Mucosa of gallbladder (tissue), 1 donor: ENCODE measurements around the gene IL31RA. TPM values are rescaled to one million over a fixed set of nuclear protein-coding genes. Genes with fewer than 3 reads are reported as not detected.

ENCODE experiments used
- DNase-seq: peaks from one replicate; pipeline ENCODE4 v3.0.0-alpha.2; 2020; ENCODE audit warnings: low spot score
- total RNA-seq: library from RNA; stranded (reverse); gene quantifications from one replicate; pipeline ENCODE4 v1.2.1, GENCODE V29; 2021
- donor health status: DM: no; HTN: no; CAD: no.

Gene IL31RA
- total RNA-seq, 1 donor from 2014 or later: 0.17 TPM

- DNase-seq: no peak
Observed at GRCh38 chr5:55902696-55903095, 51.5 kb downstream of the IL31RA start.

- DNase-seq: no peak
Observed at GRCh38 chr5:55903121-55903701, 52.1 kb downstream of the IL31RA start.

GRCh38 chr5:55904152-55904551 is 53.0 kb downstream of the IL31RA start:
- DNase-seq: no peak

DNA sequence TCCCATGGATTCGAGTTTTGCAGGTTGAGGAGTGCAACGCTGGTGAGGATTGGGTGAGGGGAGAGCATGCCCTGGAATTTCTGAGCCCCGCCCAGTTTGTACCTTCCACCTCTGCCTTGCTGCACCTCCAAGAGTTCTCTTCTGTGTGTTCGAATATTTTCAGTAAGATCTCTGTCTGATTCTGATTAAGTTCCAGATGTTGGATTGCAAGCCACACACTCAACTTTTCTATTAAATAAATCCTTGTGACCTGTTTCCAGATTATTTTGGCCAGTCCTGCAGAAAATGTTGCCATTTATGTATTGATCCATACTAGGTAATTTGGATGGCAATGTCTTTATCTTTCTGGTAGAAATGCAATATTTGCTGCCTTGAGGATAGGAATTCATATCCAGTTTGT is 54.1 kb downstream of the IL31RA start:
- no peak for DNase-seq

DNA sequence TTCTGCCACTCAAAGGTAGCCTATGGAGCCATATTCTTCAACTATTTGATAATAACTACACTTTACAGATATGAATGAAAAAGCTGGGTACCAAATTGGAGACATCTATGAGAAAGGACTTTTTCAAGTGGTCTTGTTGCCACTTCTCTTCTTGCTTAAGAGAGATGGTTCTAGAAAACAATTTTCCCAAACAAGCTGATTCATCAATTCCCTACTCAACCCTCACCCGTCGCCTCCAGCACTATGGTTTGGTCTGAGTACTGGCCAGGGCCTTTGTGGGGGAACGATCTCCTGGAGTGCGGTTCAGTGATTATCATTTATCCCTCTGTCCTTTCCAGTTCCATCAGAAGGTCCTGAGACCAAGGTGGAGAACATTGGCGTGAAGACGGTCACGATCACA is 56.8 kb downstream of the IL31RA start:
- DNase-seq: no peak

- DNase-seq: no peak
Observed at GRCh38 chr5:55908804-55909203, 57.6 kb downstream of the IL31RA start.

DNA sequence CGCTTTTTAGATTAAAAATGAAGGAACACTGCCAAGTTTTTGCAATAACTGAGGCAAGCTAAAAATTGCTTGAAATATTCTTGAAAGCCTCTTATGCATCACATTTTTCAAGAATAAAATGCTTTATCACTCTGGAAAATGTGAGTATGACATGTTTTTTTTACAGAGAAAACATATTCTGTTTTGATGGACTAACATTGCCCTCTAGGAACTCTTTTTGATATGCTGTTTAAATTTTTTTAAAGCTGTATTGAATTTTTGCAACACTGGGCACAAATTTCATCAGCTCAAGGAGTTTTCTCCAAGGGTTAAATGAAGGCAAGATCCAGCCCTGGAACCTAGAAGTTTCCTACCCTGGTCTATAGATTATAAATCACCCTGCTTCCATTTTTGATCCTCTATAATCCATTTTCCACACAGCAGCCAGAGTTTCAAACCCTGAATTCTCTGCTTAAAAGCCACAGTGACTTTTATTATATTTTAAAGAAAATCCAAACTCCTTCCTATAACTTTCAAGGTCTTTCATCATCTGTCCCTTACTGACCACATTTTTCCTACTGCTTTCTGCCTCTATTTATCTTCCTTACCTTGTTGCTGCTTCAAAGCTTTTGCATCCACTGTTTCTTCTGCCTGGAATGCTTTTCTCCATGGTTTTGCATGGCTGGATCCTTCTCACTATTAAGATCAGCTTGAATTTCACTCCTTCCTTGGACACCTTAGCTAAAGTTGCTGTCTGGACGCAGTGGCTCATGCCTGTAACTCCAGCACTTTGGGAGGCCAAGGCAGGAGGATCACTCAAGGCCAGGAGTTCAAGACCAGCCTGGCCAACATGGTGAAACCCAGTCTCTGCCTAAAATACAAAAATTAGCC is 60.9 kb downstream of the IL31RA start:
- DNase-seq: no peak

- no peak for DNase-seq
Observed at GRCh38 chr5:55913466-55914413, 62.6 kb downstream of the IL31RA start.

DNA sequence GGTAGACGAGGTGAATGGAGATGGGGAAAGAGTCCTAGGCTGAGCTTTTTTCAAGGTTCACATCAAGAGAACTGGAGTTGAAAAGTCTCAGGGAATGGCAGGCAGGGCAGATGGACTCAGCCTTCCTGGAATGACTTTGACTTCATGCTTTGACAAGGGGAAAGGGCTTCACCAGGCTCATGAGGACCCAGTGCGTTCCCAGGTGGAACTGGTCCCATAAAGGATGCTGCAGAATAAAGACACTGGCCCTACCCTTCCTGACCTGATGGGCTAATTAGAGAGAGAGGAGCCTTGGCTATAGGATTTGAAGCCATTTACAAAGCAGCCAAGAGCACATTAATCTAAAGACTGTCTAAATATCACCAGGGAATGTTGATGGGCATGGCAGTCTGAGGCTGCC is 63.8 kb downstream of the IL31RA start:
- DNase-seq: no peak

GRCh38 chr5:55915783-55916182 is 64.6 kb downstream of the IL31RA start:
- no peak for DNase-seq

DNA sequence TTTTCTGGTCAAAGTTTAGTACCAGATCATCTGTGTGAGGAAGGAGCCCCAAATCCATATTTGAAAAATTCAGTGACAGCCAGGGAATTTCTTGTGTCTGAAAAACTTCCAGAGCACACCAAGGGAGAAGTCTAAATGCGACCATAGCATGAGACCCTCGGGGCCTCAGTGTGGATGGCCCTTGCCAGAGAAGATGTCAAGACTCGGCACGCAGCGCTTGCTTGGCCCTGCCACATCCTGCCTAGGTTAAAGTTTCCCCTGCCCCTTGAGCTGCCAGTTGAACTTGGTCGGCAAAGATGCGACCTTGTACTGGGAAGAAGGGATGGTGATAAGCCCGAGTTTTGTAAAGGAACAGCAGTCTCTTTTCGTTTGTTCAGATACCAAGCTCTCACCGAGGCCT is 65.8 kb downstream of the IL31RA start:
- DNase-seq: no peak

GRCh38 chr5:55917402-55918086 is 66.4 kb downstream of the IL31RA start:
- no peak for DNase-seq

GRCh38 chr5:55918087-55919035 is 67.2 kb downstream of the IL31RA start:
- DNase-seq: no peak

- no peak for DNase-seq
Observed at GRCh38 chr5:55919625-55920024, 68.5 kb downstream of the IL31RA start.

GRCh38 chr5:55920784-55921183 is 69.6 kb downstream of the IL31RA start:
- no peak for DNase-seq

- DNase-seq: no peak
Observed at GRCh38 chr5:55921617-55922016, 70.5 kb downstream of the IL31RA start.

GRCh38 chr5:55923177-55923771 is 72.1 kb downstream of the IL31RA start:
- DNase-seq: no peak

GRCh38 chr5:55923865-55924500 is 72.8 kb downstream of the IL31RA start:
- DNase-seq: no peak

- DNase-seq: no peak
Observed at GRCh38 chr5:55924744-55925143, 73.6 kb downstream of the IL31RA start.

DNA sequence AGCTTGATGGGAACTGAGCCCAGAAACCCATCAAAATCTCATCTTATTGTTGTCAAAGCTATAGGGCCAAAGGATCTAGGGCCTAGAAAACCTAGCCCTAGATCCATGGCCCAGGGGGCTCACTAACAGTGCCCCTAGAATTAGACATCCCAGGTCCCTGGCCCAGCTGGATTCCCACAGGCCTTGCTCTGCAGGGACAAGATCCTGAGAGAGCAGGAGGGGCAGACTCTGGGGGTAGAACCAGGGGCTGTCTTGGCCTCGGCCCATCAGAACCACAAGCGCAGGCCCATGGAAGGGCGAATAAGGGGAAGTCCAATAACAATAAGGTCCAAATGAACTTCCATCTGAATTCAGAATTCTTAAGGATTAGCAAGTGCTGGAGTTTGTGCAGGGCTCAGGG is 74.0 kb downstream of the IL31RA start:
- no peak for DNase-seq
